Neural cell (in vitro differentiated cells): ENCODE measurements around the gene GNG12. TPM values are rescaled to one million over a fixed set of nuclear protein-coding genes. Genes with fewer than 3 reads are reported as not detected.

ENCODE experiments used
- H2AFZ ChIP-seq: fragments of 200-600, 300-800 bp; sonication (generic), shearing (Covaris generic); 2 replicates; pipeline ENCODE4 v1.6.0; 2014; ENCODE audit warnings: low read depth, mild to moderate bottlenecking, antibody characterized with exemption, low read length, moderate library complexity
- H3F3A ChIP-seq: fragments of 200-600 bp; shearing (Covaris generic); 2 replicates; pipeline ENCODE4 v1.6.1; 2016; ENCODE audit warnings: mild to moderate bottlenecking, moderate library complexity, mixed read lengths, antibody characterized with exemption, low read length; ENCODE audit not compliant: insufficient read depth, poor library complexity, severe bottlenecking
- H3K27ac ChIP-seq: fragments of 200-600, 300-800 bp; sonication (generic), shearing (Covaris generic); 2 replicates; pipeline ENCODE4 v1.5.1; 2014; ENCODE audit warnings: mild to moderate bottlenecking, low read length, moderate library complexity
- H3K27me3 ChIP-seq: fragments of 300-800, 200-600 bp; sonication (generic), shearing (Covaris generic); 2 replicates; pipeline ENCODE4 v1.6.0; 2014; ENCODE audit warnings: mild to moderate bottlenecking, low read depth, low read length, moderate library complexity; ENCODE audit not compliant: insufficient read depth
- H3K36me3 ChIP-seq: fragments of 300-800, 200-600 bp; sonication (generic), shearing (Covaris generic); 2 replicates; pipeline ENCODE4 v1.5.1; 2014; ENCODE audit warnings: mild to moderate bottlenecking, antibody characterized with exemption, low read length, moderate library complexity; ENCODE audit not compliant: insufficient read depth
- H3K4me2 ChIP-seq: fragments of 300-800, 200-600 bp; sonication (generic), shearing (Covaris generic); 2 replicates; pipeline ENCODE4 v1.6.0; 2014; ENCODE audit warnings: mild to moderate bottlenecking, low read length
- H3K4me3 ChIP-seq: fragments of 300-800, 200-600 bp; sonication (generic), shearing (Covaris generic); 2 replicates; pipeline ENCODE4 v1.5.1; 2014; ENCODE audit warnings: mild to moderate bottlenecking, low read length, moderate library complexity
- H3K79me2 ChIP-seq: fragments of 200-600 bp; shearing (Covaris generic); replicated peaks from 2 replicates; pipeline ENCODE4 v1.6.0; 2014; ENCODE audit warnings: mild to moderate bottlenecking, low read length, moderate library complexity; ENCODE audit not compliant: insufficient read depth
- H3K9ac ChIP-seq: fragments of 300-800, 200-600 bp; sonication (generic), shearing (Covaris generic); 2 replicates; pipeline ENCODE4 v1.6.1; 2016; ENCODE audit warnings: mild to moderate bottlenecking, low read length, mixed read lengths
- H3K9me2 ChIP-seq: fragments of 200-600 bp; shearing (Covaris generic); 2 replicates; pipeline ENCODE4 v1.6.1; 2016; ENCODE audit warnings: mild to moderate bottlenecking, low read length, mixed read lengths; ENCODE audit not compliant: insufficient read depth
- H3K9me3 ChIP-seq: fragments of 200-600, 300-800 bp; sonication (generic), shearing (Covaris generic); 2 replicates; pipeline ENCODE4 v1.6.1; 2016; ENCODE audit warnings: mild to moderate bottlenecking, mixed run types, low read length, moderate library complexity, mixed read lengths
- H4K20me1 ChIP-seq: fragments of 200-600 bp; shearing (Covaris generic); 2 replicates; pipeline ENCODE4 v1.6.1; 2016; ENCODE audit warnings: mild to moderate bottlenecking, mixed run types; ENCODE audit not compliant: insufficient read depth
- EP300 ChIP-seq: fragments of 450-650 bp; conservative IDR thresholded peaks from 2 replicates; pipeline ENCODE4 v1.6.1; 2014; ENCODE audit warnings: antibody characterized with exemption, mild to moderate bottlenecking, moderate library complexity; ENCODE audit not compliant: poor library complexity, severe bottlenecking
- EZH2 ChIP-seq: fragments of 200-600, 300-800 bp; shearing (Covaris generic), sonication (generic); IDR thresholded peaks from 2 replicates; pipeline ENCODE4 v1.6.1; 2014; ENCODE audit warnings: antibody characterized with exemption, low read length, borderline replicate concordance, mild to moderate bottlenecking; ENCODE audit not compliant: insufficient read depth, poor library complexity, severe bottlenecking
- MXI1 ChIP-seq: fragments of 450-650 bp; conservative IDR thresholded peaks from 2 replicates; pipeline ENCODE4 v1.6.1; 2014; ENCODE audit warnings: antibody characterized with exemption, mild to moderate bottlenecking; ENCODE audit not compliant: poor library complexity, severe bottlenecking
- POLR2AphosphoS5 ChIP-seq: IDR thresholded peaks from 2 replicates; pipeline ENCODE4 v1.6.1; 2012
- RAD21 ChIP-seq: fragments of 450-650 bp; conservative IDR thresholded peaks from 2 replicates; pipeline ENCODE4 v1.6.1; 2014; ENCODE audit warnings: antibody characterized with exemption, mild to moderate bottlenecking, moderate library complexity
- SMC3 ChIP-seq: fragments of 450-650 bp; conservative IDR thresholded peaks from 2 replicates; pipeline ENCODE4 v1.6.1; 2014; ENCODE audit warnings: antibody characterized with exemption, mild to moderate bottlenecking, moderate library complexity; ENCODE audit not compliant: poor library complexity
- TAF1 ChIP-seq: IDR thresholded peaks from 2 replicates; pipeline ENCODE4 v1.6.1; 2012; ENCODE audit warnings: low read depth
- polyA plus RNA-seq: library from polyadenylated mRNA; depleted of rRNA; stranded (reverse); fragments of >200 nt; gene quantifications from 2 replicates; pipeline ENCODE4 v1.2.3, GENCODE V29; 2014
- TF ChIP-seq, protein P1 (sequence below): IDR thresholded peaks from 2 replicates; pipeline ENCODE4 v1.6.1; 2012; ENCODE audit warnings: borderline replicate concordance
- TF ChIP-seq, protein P2 (sequence below): fragments of 450-650 bp; IDR thresholded peaks from 2 replicates; pipeline ENCODE4 v1.5.1; 2014; ENCODE audit warnings: antibody characterized with exemption, mild to moderate bottlenecking, moderate library complexity; ENCODE audit not compliant: poor library complexity, severe bottlenecking

Gene GNG12
- polyA plus RNA-seq, 1 donor from 2014 or later: 0.35 TPM

DNA sequence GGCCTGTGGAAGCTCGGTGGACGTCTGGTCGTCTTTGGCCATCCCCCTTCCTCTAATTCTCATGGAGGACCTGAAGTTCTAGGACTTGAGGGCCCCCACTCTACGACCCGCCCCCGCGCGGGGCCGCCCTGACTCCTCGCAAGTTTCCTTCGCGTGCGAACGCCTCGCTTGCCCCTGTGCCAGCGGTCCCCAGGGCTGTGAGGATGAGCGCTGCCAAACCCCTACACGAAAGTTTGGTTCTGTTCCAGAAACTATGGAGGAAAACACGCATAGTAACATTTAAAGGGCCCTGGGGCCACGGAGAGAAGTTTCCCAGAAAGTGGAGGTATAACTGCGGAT is 304 bp upstream of the GNG12 start:
- no peak for TF ChIP-seq SMC3
- TF ChIP-seq, protein P1, sequence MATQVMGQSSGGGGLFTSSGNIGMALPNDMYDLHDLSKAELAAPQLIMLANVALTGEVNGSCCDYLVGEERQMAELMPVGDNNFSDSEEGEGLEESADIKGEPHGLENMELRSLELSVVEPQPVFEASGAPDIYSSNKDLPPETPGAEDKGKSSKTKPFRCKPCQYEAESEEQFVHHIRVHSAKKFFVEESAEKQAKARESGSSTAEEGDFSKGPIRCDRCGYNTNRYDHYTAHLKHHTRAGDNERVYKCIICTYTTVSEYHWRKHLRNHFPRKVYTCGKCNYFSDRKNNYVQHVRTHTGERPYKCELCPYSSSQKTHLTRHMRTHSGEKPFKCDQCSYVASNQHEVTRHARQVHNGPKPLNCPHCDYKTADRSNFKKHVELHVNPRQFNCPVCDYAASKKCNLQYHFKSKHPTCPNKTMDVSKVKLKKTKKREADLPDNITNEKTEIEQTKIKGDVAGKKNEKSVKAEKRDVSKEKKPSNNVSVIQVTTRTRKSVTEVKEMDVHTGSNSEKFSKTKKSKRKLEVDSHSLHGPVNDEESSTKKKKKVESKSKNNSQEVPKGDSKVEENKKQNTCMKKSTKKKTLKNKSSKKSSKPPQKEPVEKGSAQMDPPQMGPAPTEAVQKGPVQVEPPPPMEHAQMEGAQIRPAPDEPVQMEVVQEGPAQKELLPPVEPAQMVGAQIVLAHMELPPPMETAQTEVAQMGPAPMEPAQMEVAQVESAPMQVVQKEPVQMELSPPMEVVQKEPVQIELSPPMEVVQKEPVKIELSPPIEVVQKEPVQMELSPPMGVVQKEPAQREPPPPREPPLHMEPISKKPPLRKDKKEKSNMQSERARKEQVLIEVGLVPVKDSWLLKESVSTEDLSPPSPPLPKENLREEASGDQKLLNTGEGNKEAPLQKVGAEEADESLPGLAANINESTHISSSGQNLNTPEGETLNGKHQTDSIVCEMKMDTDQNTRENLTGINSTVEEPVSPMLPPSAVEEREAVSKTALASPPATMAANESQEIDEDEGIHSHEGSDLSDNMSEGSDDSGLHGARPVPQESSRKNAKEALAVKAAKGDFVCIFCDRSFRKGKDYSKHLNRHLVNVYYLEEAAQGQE: no peak
- TF ChIP-seq RAD21: no peak
- TF ChIP-seq, protein P2, sequence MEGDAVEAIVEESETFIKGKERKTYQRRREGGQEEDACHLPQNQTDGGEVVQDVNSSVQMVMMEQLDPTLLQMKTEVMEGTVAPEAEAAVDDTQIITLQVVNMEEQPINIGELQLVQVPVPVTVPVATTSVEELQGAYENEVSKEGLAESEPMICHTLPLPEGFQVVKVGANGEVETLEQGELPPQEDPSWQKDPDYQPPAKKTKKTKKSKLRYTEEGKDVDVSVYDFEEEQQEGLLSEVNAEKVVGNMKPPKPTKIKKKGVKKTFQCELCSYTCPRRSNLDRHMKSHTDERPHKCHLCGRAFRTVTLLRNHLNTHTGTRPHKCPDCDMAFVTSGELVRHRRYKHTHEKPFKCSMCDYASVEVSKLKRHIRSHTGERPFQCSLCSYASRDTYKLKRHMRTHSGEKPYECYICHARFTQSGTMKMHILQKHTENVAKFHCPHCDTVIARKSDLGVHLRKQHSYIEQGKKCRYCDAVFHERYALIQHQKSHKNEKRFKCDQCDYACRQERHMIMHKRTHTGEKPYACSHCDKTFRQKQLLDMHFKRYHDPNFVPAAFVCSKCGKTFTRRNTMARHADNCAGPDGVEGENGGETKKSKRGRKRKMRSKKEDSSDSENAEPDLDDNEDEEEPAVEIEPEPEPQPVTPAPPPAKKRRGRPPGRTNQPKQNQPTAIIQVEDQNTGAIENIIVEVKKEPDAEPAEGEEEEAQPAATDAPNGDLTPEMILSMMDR: no peak
- TF ChIP-seq EP300: no peak
- TF ChIP-seq TAF1: no peak
- no peak for TF ChIP-seq MXI1
- no peak for TF ChIP-seq EZH2
- no peak for TF ChIP-seq POLR2AphosphoS5
- Histone ChIP-seq H3K9ac (no peak overlapping the region), H3K27ac (no peak overlapping the region), H3K9me3 (no peaks in the 10 kb centered on the region), H3K4me3 (no peak overlapping the region), H3K9me2 (no peaks in the 10 kb centered on the region), H3F3A (no peaks in the 10 kb centered on the region), H3K79me2 (no peaks in the 10 kb centered on the region), H4K20me1 (no peaks in the 10 kb centered on the region), H3K27me3 (peaks cover 65% of the 10 kb centered on the region), H3K36me3 (no peaks in the 10 kb centered on the region), H3K4me2 (no peak overlapping the region), H2AFZ (no peak overlapping the region)

DNA sequence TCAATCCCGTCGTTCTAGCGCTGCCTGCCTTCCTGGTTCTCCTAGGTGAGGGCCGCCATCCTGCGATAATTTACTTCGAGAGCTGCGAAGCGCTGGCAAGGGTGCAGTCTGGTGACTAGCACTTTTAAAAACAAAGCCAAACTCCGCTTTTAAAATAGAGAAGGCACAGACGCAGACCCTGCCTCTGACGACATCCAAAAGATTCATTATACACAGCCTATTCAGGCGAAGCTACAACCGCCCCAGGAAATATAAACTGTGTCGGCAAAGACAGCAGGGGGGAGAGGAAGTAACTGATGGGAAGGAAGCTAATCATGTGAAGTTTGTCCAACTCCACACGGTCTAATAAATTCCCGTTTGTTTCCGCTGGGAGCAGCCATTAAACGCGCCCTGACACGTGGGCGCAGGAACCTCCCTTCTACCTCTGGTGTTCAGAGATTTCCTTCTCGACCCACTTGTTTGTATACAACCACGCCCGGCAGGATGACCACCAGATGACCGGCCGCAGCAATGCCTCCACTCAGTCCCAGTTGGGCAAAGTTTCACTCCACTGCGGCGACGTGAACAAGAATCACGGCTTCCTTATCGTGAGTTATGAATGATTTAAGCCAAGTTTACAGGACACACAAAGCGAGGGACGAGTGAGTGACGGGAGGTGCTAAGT is 1.3 kb downstream of the GNG12 start:
- no peak overlapping the region for H2AFZ ChIP-seq
- H3K27ac ChIP-seq: no peak overlapping the region
- TF ChIP-seq TAF1 (no peak), POLR2AphosphoS5 (peak; percentile 21), SMC3 (no peak), MXI1 (no peak), EP300 (no peak)
- TF ChIP-seq, protein P2: no peak
- H3F3A ChIP-seq: no peaks in the 10 kb centered on the region
- H3K79me2 ChIP-seq: no peaks in the 10 kb centered on the region
- H3K9me3 ChIP-seq: no peaks in the 10 kb centered on the region
- H3K9me2 ChIP-seq: no peaks in the 10 kb centered on the region
- H4K20me1 ChIP-seq: no peaks in the 10 kb centered on the region
- H3K4me2 ChIP-seq: peak overlapping the region; percentile 74
- H3K27me3 ChIP-seq: peaks cover 65% of the 10 kb centered on the region
- no peaks in the 10 kb centered on the region for H3K36me3 ChIP-seq
- peak overlapping the region; percentile 65 for H3K4me3 ChIP-seq
- no peak overlapping the region for H3K9ac ChIP-seq
